Measurements from ENCODE around the gene LDB2. TPM values are rescaled to one million over a fixed set of nuclear protein-coding genes. Genes with fewer than 3 reads are reported as not detected.

LDB2 gene
- total and polyA plus RNA-seq, 2 of the 8 experiments (the other 6 are each of a cell fraction or from before 2014, with no cell fraction given), result 57.0 to 140 TPM

DNA sequence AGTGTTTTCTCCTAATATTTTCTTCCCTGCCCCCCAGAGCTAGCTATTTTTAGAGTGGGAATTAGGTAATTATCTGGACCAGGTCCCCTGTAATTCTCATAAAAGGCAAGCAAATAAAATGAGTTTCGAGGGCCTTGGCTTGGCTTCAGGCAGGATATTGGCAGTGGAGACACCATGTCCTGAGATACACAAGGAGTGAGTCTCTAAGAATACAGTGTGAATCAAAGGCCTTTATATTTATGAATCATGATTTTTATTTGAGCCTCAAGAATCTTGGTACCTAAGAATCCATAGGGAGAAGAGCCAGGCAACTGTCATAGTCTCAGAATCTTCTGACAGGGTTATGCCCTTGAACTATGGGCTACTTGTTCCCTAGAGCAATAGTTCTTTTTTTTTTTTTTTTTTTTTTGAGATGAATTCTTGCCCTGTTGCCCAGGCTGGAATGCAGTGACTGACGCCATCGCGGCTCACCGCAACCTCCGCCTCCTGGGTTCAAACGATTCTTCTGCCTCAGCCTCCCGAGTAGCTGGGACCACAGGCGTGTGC lies 205.4 kb downstream of the LDB2 start (continued):
- TF ChIP-seq SP2 (IDR thresholded peaks at IDR 0.05; ENCODE audit: low read length), result no peak

Data from H1 (cell line).